Lung (tissue), 12 donors: ENCODE measurements around the gene MAG. TPM values are rescaled to one million over a fixed set of nuclear protein-coding genes. Genes with fewer than 3 reads are reported as not detected.

Experiments
- ATAC-seq: fragments of 200-7000 bp; cut with Tn5 transposase; one replicate; pipeline ENCODE4 v1.9.1; 2020; ENCODE audit warnings: moderate number of reproducible peaks; ENCODE audit not compliant: insufficient read depth, low FRiP score
- DNase-seq, 3 donors: peaks; one replicate each; pipeline ENCODE4 v3.0.0-alpha.2; 2013 to 2017
- H3K27ac ChIP-seq, 2 donors: one replicate each; pipeline ENCODE4 v1.5.1; 2013; ENCODE audit warnings: mild to moderate bottlenecking in 2 of 2, moderate library complexity in 2 of 2, control low read depth in 1 of 2, inconsistent platforms in 1 of 2, low read depth in 1 of 2, low read length in 1 of 2
- H3K27me3 ChIP-seq, 3 donors: one replicate each; pipeline ENCODE4 v1.5.1; 2013; ENCODE audit warnings: low read length in 2 of 3; ENCODE audit not compliant: control insufficient read depth in 3 of 3, insufficient read depth in 3 of 3
- H3K36me3 ChIP-seq, 4 donors: one replicate each; pipeline ENCODE4 v1.5.1; 2013; ENCODE audit warnings: low read length in 4 of 4, mild to moderate bottlenecking in 1 of 4, moderate library complexity in 1 of 4; ENCODE audit not compliant: control insufficient read depth in 4 of 4, insufficient read depth in 4 of 4
- H3K4me1 ChIP-seq, 5 donors: one replicate each; pipeline ENCODE4 v1.5.1; 2013; ENCODE audit warnings: low read length in 5 of 5, mild to moderate bottlenecking in 2 of 5, moderate library complexity in 1 of 5; ENCODE audit not compliant: control insufficient read depth in 5 of 5, insufficient read depth in 5 of 5
- H3K4me3 ChIP-seq: one replicate; pipeline ENCODE4 v1.5.1; 2013; ENCODE audit warnings: mild to moderate bottlenecking, control low read depth, moderate library complexity
- H3K9ac ChIP-seq, 2 donors: one replicate each; pipeline ENCODE4 v1.5.1; 2013; ENCODE audit warnings: low read length in 2 of 2, control low read depth in 1 of 2; ENCODE audit not compliant: insufficient read depth in 1 of 2
- H3K9me3 ChIP-seq, 4 donors: one replicate each; pipeline ENCODE4 v1.5.1; 2013; ENCODE audit warnings: low read length in 3 of 4, mild to moderate bottlenecking in 1 of 4, moderate library complexity in 1 of 4; ENCODE audit not compliant: control insufficient read depth in 4 of 4, insufficient read depth in 3 of 4
- CTCF ChIP-seq: IDR thresholded peaks from 2 replicates; pipeline ENCODE4 v1.5.1; 2012; ENCODE audit warnings: mild to moderate bottlenecking; ENCODE audit errors: control extremely low read depth, extremely low read depth
- WGBS, 2 donors: extraction: QIAGEN DNeasy Blood & Tissue Kit; methylation state at CpG; one replicate each; pipeline ENCODE4 v1.1.7; 2013; 5-methylcytosine and 5-hydroxymethylcytosine counted together
- polyA plus RNA-seq, 2 donors: library from polyadenylated mRNA; stranded (reverse); fragments of 200-250 nt; gene quantifications; one replicate each; pipeline ENCODE4 v1.2.1, GENCODE V29; 2013
- total RNA-seq, 2 donors: library from RNA; depleted of rRNA in 1 of 2; stranded (reverse); fragments of >200 nt in 1 of 2; gene quantifications; one replicate each; pipeline ENCODE4 v1.2.1, GENCODE V29; 2014 to 2021
- donor health status: control.
- donor health status: control.
- donor health status: Bipolar disorder and iron deficiency.
- donor health status: healthy.
- donor health status: DM: yes; HTN: yes; CAD: no.

MAG gene
- total and polyA plus RNA-seq, 4 donors: 0.08 to 8.8 (median 1.9) TPM

DNA sequence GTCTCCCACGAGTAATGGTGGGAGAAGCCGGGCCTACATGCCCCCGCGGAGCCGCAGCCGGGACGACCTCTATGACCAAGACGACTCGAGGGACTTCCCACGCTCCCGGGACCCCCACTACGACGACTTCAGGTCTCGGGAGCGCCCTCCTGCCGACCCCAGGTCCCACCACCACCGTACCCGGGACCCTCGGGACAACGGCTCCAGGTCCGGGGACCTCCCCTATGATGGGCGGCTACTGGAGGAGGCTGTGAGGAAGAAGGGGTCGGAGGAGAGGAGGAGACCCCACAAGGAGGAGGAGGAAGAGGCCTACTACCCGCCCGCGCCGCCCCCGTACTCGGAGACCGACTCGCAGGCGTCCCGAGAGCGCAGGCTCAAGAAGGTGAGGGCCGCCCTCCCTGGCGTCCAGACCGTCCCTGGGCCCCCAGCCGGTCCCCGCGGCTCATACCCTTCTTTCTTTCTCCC is 24.6 kb upstream of the MAG start:
- Histone ChIP-seq H3K4me3 (peak overlapping the region; percentile 74), H3K9me3 (no peaks in the 10 kb centered on the region), H3K27me3 (no peaks in the 10 kb centered on the region), H3K9ac (peak overlapping the region; percentile 3 to 78), H3K27ac (peak overlapping the region; percentile 93 to 97), H3K36me3 (peaks cover 2 to 25% (median 21%) of the 10 kb centered on the region in 4 donors), H3K4me1 (peaks cover 0 to 19% (median 8%) of the 10 kb centered on the region in 5 donors)
- DNase-seq: peak in 1 of 3 donors; percentile 59
- WGBS, 2 donors: 1 to 3% methylated on average over 38 to 40 of the region's 40 CpGs
- no peak for ATAC-seq
- TF ChIP-seq CTCF: no peak

DNA sequence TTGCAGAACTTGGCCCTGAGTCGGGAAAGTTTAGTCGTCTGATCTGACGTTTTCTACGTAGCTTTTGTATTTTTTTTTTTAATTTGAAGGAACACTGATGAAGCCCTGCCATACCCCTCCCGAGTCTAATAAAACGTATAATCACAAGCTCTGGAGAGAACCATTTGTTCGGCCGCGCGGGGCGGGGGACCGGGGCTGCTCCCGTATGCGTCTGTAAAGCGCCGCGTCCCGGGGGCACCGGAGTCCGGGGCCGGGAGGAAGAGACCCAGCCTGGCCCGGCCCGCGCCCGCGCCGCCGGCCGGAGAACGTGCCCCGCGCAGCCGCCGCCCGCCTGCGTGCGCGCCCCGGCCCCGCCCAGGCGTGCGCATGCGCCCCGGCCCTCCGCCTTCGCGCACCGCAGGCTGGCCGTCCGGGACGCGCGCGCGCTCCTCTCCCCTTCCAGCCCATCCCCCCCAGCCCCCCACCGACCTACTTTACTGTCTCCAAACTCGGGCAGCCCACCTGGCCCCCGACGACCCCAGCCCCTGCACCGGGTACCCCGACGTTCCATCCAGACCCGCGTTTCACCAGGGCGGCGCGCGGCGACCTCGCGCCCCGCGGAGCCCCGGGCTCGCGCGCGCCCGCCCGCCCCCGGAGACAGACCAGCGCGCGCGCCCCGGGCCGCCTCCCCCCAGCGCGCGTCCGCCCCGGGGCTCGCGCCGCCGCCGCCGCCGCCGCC is 24.0 kb upstream of the MAG start:
- ATAC-seq (peak; percentile 74), DNase-seq (peak; percentile 79 to 89 (median 81))
- Histone ChIP-seq H3K27ac (peak overlapping the region; percentile 93 to 97), H3K36me3 (peaks cover 2 to 31% (median 21%) of the 10 kb centered on the region in 4 donors), H3K9me3 (no peaks in the 10 kb centered on the region), H3K9ac (peak overlapping the region in 1 of 2 donors; percentile 78), H3K4me3 (peak overlapping the region; percentile 74), H3K4me1 (peaks cover 0 to 19% (median 8%) of the 10 kb centered on the region in 5 donors), H3K27me3 (no peaks in the 10 kb centered on the region)
- no peak for TF ChIP-seq CTCF
- WGBS, 2 donors: 0 to 1% methylated on average over 28 to 100 of the region's 100 CpGs

- peaks cover 2 to 33% (median 22%) of the 10 kb centered on the region in 4 donors for H3K36me3 ChIP-seq
- TF ChIP-seq CTCF: no peak
- peak within 1 kb of the TSS in 1 of 2 donors; percentile 78 for H3K9ac ChIP-seq
- ATAC-seq: no peak
- no peaks in the 10 kb centered on the region for H3K27me3 ChIP-seq
- peak; percentile 77 to 84 (median 79) for DNase-seq
- no peaks in the 10 kb centered on the region for H3K9me3 ChIP-seq
- H3K4me1 ChIP-seq: peaks cover 0 to 19% (median 8%) of the 10 kb centered on the region in 5 donors
- 0 to 1% methylated on average over 11 to 113 of the region's 126 CpGs for WGBS, 2 donors
- H3K4me3 ChIP-seq: peak within 1 kb of the TSS; percentile 74
- H3K27ac ChIP-seq: peak within 1 kb of the TSS; percentile 93 to 97
Measured at GRCh38 chr19:35268536-35269437, 23.2 kb upstream of the MAG start, which contains the start of gene USF2. Gene USF2, plus strand, starts transcription at chr19:35268962. Its CDS starts 140 bp downstream, at chr19:35269102.
